HL-60 (cell line): ENCODE measurements around the gene CDR2L.
"Not testable (repeated sequence)": the region's sequence is repeated elsewhere in the genome, so short reads cannot be mapped to it uniquely, and the experiment has no call there.

Experiments
- DNase-seq, 2 experiments: peaks; one replicate each; pipeline ENCODE4 v3.0.0-alpha.2; 2010 to 2020; ENCODE audit warnings: low read depth in 1 of 2, low spot score in 1 of 2
- H3K27ac ChIP-seq: fragments of 250-450 bp; sonication (Bioruptor Pico); replicated peaks from 2 replicates; pipeline ENCODE4 v1.5.1; 2020; ENCODE audit warnings: mild to moderate bottlenecking, moderate library complexity
- H3K27me3 ChIP-seq: fragments of 250-450 bp; sonication (Bioruptor Pico); 2 replicates; pipeline ENCODE4 v1.5.1; 2021; ENCODE audit warnings: mild to moderate bottlenecking, moderate library complexity; ENCODE audit not compliant: insufficient read depth, poor library complexity, severe bottlenecking
- H3K4me3 ChIP-seq: replicated peaks from 2 replicates; pipeline ENCODE4 v1.5.1; 2011; ENCODE audit warnings: mild to moderate bottlenecking, control low read depth, low read length; ENCODE audit not compliant: insufficient read depth
- CTCF ChIP-seq: IDR thresholded peaks from one replicate; pipeline ENCODE4 v1.5.1; 2011; ENCODE audit warnings: low read length, control low read depth, inconsistent platforms; ENCODE audit not compliant: insufficient read depth
- GABPA ChIP-seq: IDR thresholded peaks from 2 replicates; pipeline ENCODE4 v1.6.1; 2012; ENCODE audit warnings: low read depth
- POLR2AphosphoS5 ChIP-seq: IDR thresholded peaks from 2 replicates; pipeline ENCODE4 v1.6.1; 2012; ENCODE audit warnings: low read depth
- REST ChIP-seq: IDR thresholded peaks from 2 replicates; pipeline ENCODE4 v1.6.1; 2012; ENCODE audit warnings: low read depth; ENCODE audit not compliant: insufficient replicate concordance
- SPI1 ChIP-seq: IDR thresholded peaks from 2 replicates; pipeline ENCODE4 v1.6.1; 2012; ENCODE audit warnings: low read depth, mild to moderate bottlenecking, borderline replicate concordance

The CDR2L gene

GRCh38 chr17:75003957-75004355, 16.5 kb downstream of the CDR2L start:
- TF ChIP-seq GABPA (no peak), CTCF (no peak), POLR2AphosphoS5 (no peak), REST (no peak), SPI1 (no peak)
- no peaks in the 10 kb centered on the region for H3K27me3 ChIP-seq
- DNase-seq: no peak

GRCh38 chr17:75004371-75004770, 16.9 kb downstream of the CDR2L start:
- TF ChIP-seq REST: no peak
- TF ChIP-seq CTCF: no peak
- TF ChIP-seq SPI1: no peak
- no peak for TF ChIP-seq POLR2AphosphoS5
- no peak for TF ChIP-seq GABPA
- H3K4me3 ChIP-seq: no peak overlapping the region
- H3K27ac ChIP-seq: no peak overlapping the region
- DNase-seq: no peak
- H3K27me3 ChIP-seq: no peaks in the 10 kb centered on the region

More at GRCh38 chr17:75003957-75004355, 16.5 kb downstream of the CDR2L start:
- Histone ChIP-seq H3K4me3 (no peak overlapping the region), H3K27ac (no peak overlapping the region)

- Histone ChIP-seq H3K27me3 (no peaks in the 10 kb centered on the region), H3K4me3 (no peak overlapping the region), H3K27ac (no peak overlapping the region)
- DNase-seq: no peak
- TF ChIP-seq SPI1 (no peak), GABPA (no peak), REST (no peak), CTCF (no peak), POLR2AphosphoS5 (no peak)
Observed at GRCh38 chr17:75005291-75005690, 17.9 kb downstream of the CDR2L start.

- H3K4me3 ChIP-seq, H3K27me3 ChIP-seq, DNase-seq, H3K27ac ChIP-seq: not testable (repeated sequence)
Observed at GRCh38 chr17:75006084-75006483, 18.7 kb downstream of the CDR2L start.
